SU-DHL-6 (cell line): ENCODE results near the gene DIP2C.

Experiments used
- CTCF ChIP-seq: fragments of 200-600 bp; sonication (generic); IDR thresholded peaks from one replicate; pipeline ENCODE4 v1.5.1; 2017; ENCODE audit warnings: antibody characterized with exemption, mild to moderate bottlenecking, low read length, moderate library complexity; ENCODE audit not compliant: insufficient read depth, poor library complexity, severe bottlenecking
- EZH2phosphoT487 ChIP-seq: fragments of 200-600 bp; sonication (generic), shearing (Covaris generic); conservative IDR thresholded peaks from 2 replicates; pipeline ENCODE4 v1.6.1; 2018; ENCODE audit warnings: mild to moderate bottlenecking, antibody characterized with exemption, low read length, moderate library complexity, mixed read lengths

GRCh38 chr10:306675-307185 is 382.7 kb downstream of the DIP2C start:
- TF ChIP-seq CTCF (no peak), EZH2phosphoT487 (no peak)
